ENCODE measurements around the gene AFF3. TPM values are rescaled to one million over a fixed set of nuclear protein-coding genes. Genes with fewer than 3 reads are reported as not detected.
A peak's percentile ranks its signal among the peaks of the same experiment; 100 is the strongest.

AFF3 gene
- total and polyA plus RNA-seq, 2 of the 4 experiments (the other 2 are of a cell fraction): 12.9 to 14.3 TPM

GRCh38 chr2:99710721-99711120, 431.7 kb downstream of the AFF3 start:
- peak overlapping the region; percentile 46 for H2BK120ac ChIP-seq (ENCODE audit: low read depth, low read length)
- no peak overlapping the region for H2AK5ac ChIP-seq (ENCODE audit: low read depth, low read length)
- ChIA-PET POLR2A (ENCODE audit: unreplicated experiment) (no interaction called here), CTCF (interaction anchor here (1.2 kb wide), 1 partner anchor 10 kb away, joined by 3 read pairs; no protein-coding TSS in a partner anchor)
- in situ Hi-C loops (cut with MboI; ENCODE audit: low sequenced_read_pairs) (loop anchor here (25.0 kb wide), 1 partner anchor 677 kb away; no protein-coding TSS in a partner anchor), dilution Hi-C loops (cut with HindIII; ENCODE audit: low sequenced_read_pairs, unreplicated experiment) (no loop called here), intact Hi-C loops (cut with micrococcal nuclease) (no loop called here)
- H3K36me3 ChIP-seq (ENCODE audit: control insufficient read depth, insufficient read depth, low read length): peaks cover 2% of the 10 kb centered on the region; the same call in 1 of the 2 replicates
- no peaks in the 10 kb centered on the region for H3K27me3 ChIP-seq (ENCODE audit: control insufficient read depth, insufficient read depth, low read length)
- peak overlapping the region; percentile 32; the same call in 1 of the 2 replicates for H3K27ac ChIP-seq (ENCODE audit: insufficient read depth, low read length)
- H2AK9ac ChIP-seq (replicated peaks; ENCODE audit: low read depth, low read length, poor library complexity): no peak overlapping the region
- no peak overlapping the region for H4K5ac ChIP-seq (ENCODE audit: low read depth, low read length)
- peak overlapping the region; percentile 15; the same call in 1 of the 2 replicates for H3K4me2 ChIP-seq (ENCODE audit: low read depth, low read length)
- H3K4me1 ChIP-seq (ENCODE audit: control insufficient read depth, insufficient read depth, low read length): peaks cover 14% of the 10 kb centered on the region
- no peak overlapping the region for H3K18ac ChIP-seq (ENCODE audit: low read depth, low read length)
- H3K4ac ChIP-seq (ENCODE audit: low read depth, low read length): peak overlapping the region; percentile 62
- H4K91ac ChIP-seq (ENCODE audit: insufficient read depth, low read depth, low read length): peak overlapping the region; percentile 19; the same call in 1 of the 2 replicates
- TF ChIP-seq USF2 (IDR thresholded peaks at IDR 0.05; ENCODE audit: low read depth, low read length) (no peak), CHD1 (IDR thresholded peaks at IDR 0.05; ENCODE audit: low read depth, low read length) (no peak), MXI1 (IDR thresholded peaks at IDR 0.05; ENCODE audit: borderline replicate concordance, low read depth, low read length) (no peak), MAFK (IDR thresholded peaks at IDR 0.05; ENCODE audit: low read depth, low read length) (no peak), RCOR1 (IDR thresholded peaks at IDR 0.05; ENCODE audit: insufficient replicate concordance, low read length) (no peak), SMC3 (IDR thresholded peaks at IDR 0.05; ENCODE audit: low read depth, low read length) (no peak), NFE2L2 (IDR thresholded peaks at IDR 0.05; ENCODE audit: low read depth, low read length) (no peak)
- TF ChIP-seq, protein P1, sequence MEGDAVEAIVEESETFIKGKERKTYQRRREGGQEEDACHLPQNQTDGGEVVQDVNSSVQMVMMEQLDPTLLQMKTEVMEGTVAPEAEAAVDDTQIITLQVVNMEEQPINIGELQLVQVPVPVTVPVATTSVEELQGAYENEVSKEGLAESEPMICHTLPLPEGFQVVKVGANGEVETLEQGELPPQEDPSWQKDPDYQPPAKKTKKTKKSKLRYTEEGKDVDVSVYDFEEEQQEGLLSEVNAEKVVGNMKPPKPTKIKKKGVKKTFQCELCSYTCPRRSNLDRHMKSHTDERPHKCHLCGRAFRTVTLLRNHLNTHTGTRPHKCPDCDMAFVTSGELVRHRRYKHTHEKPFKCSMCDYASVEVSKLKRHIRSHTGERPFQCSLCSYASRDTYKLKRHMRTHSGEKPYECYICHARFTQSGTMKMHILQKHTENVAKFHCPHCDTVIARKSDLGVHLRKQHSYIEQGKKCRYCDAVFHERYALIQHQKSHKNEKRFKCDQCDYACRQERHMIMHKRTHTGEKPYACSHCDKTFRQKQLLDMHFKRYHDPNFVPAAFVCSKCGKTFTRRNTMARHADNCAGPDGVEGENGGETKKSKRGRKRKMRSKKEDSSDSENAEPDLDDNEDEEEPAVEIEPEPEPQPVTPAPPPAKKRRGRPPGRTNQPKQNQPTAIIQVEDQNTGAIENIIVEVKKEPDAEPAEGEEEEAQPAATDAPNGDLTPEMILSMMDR (conservative IDR thresholded peaks at IDR 0.05; ENCODE audit: low read depth, low read length): no peak
- TF ChIP-seq, protein P2, sequence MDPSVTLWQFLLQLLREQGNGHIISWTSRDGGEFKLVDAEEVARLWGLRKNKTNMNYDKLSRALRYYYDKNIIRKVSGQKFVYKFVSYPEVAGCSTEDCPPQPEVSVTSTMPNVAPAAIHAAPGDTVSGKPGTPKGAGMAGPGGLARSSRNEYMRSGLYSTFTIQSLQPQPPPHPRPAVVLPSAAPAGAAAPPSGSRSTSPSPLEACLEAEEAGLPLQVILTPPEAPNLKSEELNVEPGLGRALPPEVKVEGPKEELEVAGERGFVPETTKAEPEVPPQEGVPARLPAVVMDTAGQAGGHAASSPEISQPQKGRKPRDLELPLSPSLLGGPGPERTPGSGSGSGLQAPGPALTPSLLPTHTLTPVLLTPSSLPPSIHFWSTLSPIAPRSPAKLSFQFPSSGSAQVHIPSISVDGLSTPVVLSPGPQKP (IDR thresholded peaks at IDR 0.05; ENCODE audit: borderline replicate concordance, low read depth, low read length): no peak
- peak overlapping the region; percentile 18; the same call in 1 of the 2 replicates for H3K14ac ChIP-seq (replicated peaks; ENCODE audit: low read depth, low read length)
- no peaks in the 10 kb centered on the region for H3K79me1 ChIP-seq (ENCODE audit: low read depth in 1 of 2, low read length in 2 of 2)
- H4K8ac ChIP-seq (ENCODE audit: low read depth in 2 of 2, low read length in 2 of 2): peak overlapping the region in 1 of 2 experiments; percentile 25; a peak in 1 of 4 replicates
- no peak overlapping the region for H3K4me3 ChIP-seq (ENCODE audit: insufficient read depth, low read depth, low read length)
- H2AFZ ChIP-seq (replicated peaks; ENCODE audit: low read length, poor library complexity): peak overlapping the region; percentile 24
- BruUV-seq (replicated peaks): no TSS peak
- no peak overlapping the region; the same call in 1 of the 2 replicates for H3K56ac ChIP-seq (ENCODE audit: extremely low read depth, insufficient read depth, low read length)
- peak; percentile 33 for ATAC-seq (ENCODE audit: low read depth)
- H3K23ac ChIP-seq (ENCODE audit: low read depth, low read length): 0 out of 2 replicates have a peak overlapping the region, but pooled peaks have one; percentile 27
- no peaks in the 10 kb centered on the region for H4K20me1 ChIP-seq (ENCODE audit: insufficient read depth, low read length)
- WGBS, 2 experiments (ENCODE audit: extremely low coverage in 2 of 2, insufficient read length in 1 of 2): no CpG with 5 or more reads among the region's 6 CpGs
- peak overlapping the region; percentile 4 for H2BK5ac ChIP-seq (ENCODE audit: low read depth, low read length, poor library complexity, severe bottlenecking)
- peak overlapping the region; percentile 46 for H2BK20ac ChIP-seq (ENCODE audit: low read depth, low read length)
- DNase-seq: no peak
- peak overlapping the region; percentile 8; the same call in 1 of the 3 replicates for H2BK15ac ChIP-seq (ENCODE audit: low read depth, low read length)
- H3K9me3 ChIP-seq (ENCODE audit: control insufficient read depth, insufficient read depth, low read length): no peaks in the 10 kb centered on the region
- peaks cover 3% of the 10 kb centered on the region; the same call in 1 of the 2 replicates for H3K9me1 ChIP-seq (ENCODE audit: insufficient read depth, low read length)
- no peak overlapping the region for H3K9ac ChIP-seq (ENCODE audit: low read depth, low read length)

Data from IMR-90 (cell line).